Pancreas (tissue), 10 donors: Measurements from ENCODE around the gene CDK13. TPM values are rescaled to one million over a fixed set of nuclear protein-coding genes. Genes with fewer than 3 reads are reported as not detected.

Experiments used
- ATAC-seq, 4 donors: fragments of 200-7000 bp; cut with Tn5 transposase; one replicate each; pipeline versions ENCODE4 v1.8.0 to v1.9.1; 2020; ENCODE audit warnings: mild to moderate bottlenecking in 4 of 4, moderate library complexity in 4 of 4
- DNase-seq, 6 donors: peaks; one replicate each; pipeline ENCODE4 v3.0.0-alpha.2; 2020
- FAIRE-seq: peaks from 2 replicates; lab custom pipeline; 2012; peaks lifted over from hg19 to GRCh38; lab: Jason Lieb, UNC
- H3K27ac ChIP-seq, 4 donors: fragments of 200-600 bp; sonication (generic); 1 replicate in 3 of 4; 2 replicates in 1 of 4; pipeline versions ENCODE4 v1.5.0 to v1.8.0; 2020
- H3K27me3 ChIP-seq, 4 donors: fragments of 200-600 bp; one replicate each; pipeline ENCODE4 v1.8.0; 2021
- H3K36me3 ChIP-seq, 3 donors: fragments of 200-600 bp; sonication (generic) in 1 of 3; one replicate each; pipeline versions ENCODE4 v1.5.0 to v1.8.0; 2020 to 2021
- H3K4me1 ChIP-seq, 3 donors: fragments of 200-600 bp; one replicate each; pipeline ENCODE4 v1.8.0; 2021
- H3K4me3 ChIP-seq, 4 donors: fragments of 200-600 bp; sonication (generic) in 2 of 4; one replicate each; pipeline versions ENCODE4 v1.5.0 to v1.8.0; 2020 to 2021
- H3K9me3 ChIP-seq, 4 donors: fragments of 200-600 bp; one replicate each; pipeline ENCODE4 v1.8.0; 2021
- CTCF ChIP-seq, 4 donors: fragments of 200-600 bp; sonication (generic) in 3 of 4; IDR thresholded peaks; one replicate each; pipeline versions ENCODE4 v1.5.0 to v1.8.0; 2021; ENCODE audit warnings: antibody characterized with exemption in 4 of 4
- WGBS, 2 donors: extraction: QIAGEN DNeasy Blood & Tissue Kit; methylation state at CpG; one replicate each; pipeline ENCODE4 v1.1.7; 2013; 5-methylcytosine and 5-hydroxymethylcytosine counted together
- intact Hi-C, 3 donors: fragments of 100-400 bp; cut with DNase I; formaldehyde crosslinking; loops; one replicate each; pipeline versions ENCODE4 v1.11.1 to v1.14.2; 2022
- polyA plus RNA-seq, 2 donors: library from polyadenylated mRNA; stranded (reverse); fragments of 200-250 nt; gene quantifications; one replicate each; pipeline ENCODE4 v1.2.3, GENCODE V29; 2013
- total RNA-seq, 6 donors: library from RNA; stranded (reverse); fragmentation: NEBNext Ultra II Directional in 4 of 6; extraction: Animal tissue kit (Norgen Biotek cat#: 25700) in 4 of 6; gene quantifications; one replicate each; pipeline versions ENCODE4 v1.2.1 to v1.2.4, GENCODE V29; 2021 to 2023
- donor health status: healthy with polysubstance abuse.
- donor health status: DM: no; HTN: no; CAD: no; lungs with moderate emphysema.
- donor health status: DM: no; HTN: no; CAD: no.
- donor health status: control.
- donor health status: control.
- donor health status: Bipolar disorder and iron deficiency.
- donor health status: DM: yes; HTN: yes; CAD: no.
- donor health status: DM: no; HTN: no; CAD: no.
- donor health status: DM: no; HTN: no; CAD: no.
- donor health status: DM: yes; HTN: yes; CAD: no.

The CDK13 gene
- total and polyA plus RNA-seq, 8 donors, result 13.2 to 34.7 (median 22.0) TPM

- TF ChIP-seq CTCF (IDR thresholded peaks at IDR 0.05), result no peak
- H3K4me1 ChIP-seq, result peaks cover 21 to 30% (median 29%) of the 10 kb centered on the region in 3 donors
- DNase-seq (no peak), ATAC-seq (no peak), FAIRE-seq (no peak)
- 1% methylated on average over 2 of the region's 2 CpGs for WGBS, 2 donors
- intact Hi-C loops, result loop anchor here in 1 of 3 donors (5.0 kb wide), 2 partner anchors 40 to 100 kb away; no protein-coding TSS in a partner anchor
- no peaks in the 10 kb centered on the region for H3K36me3 ChIP-seq
- H3K4me3 ChIP-seq, result peak overlapping the region in 3 of 4 donors; percentile 92 to 95 (median 93)
- no peaks in the 10 kb centered on the region for H3K27me3 ChIP-seq
- H3K27ac ChIP-seq, result peak overlapping the region in 2 of 4 donors; percentile 99
- no peaks in the 10 kb centered on the region for H3K9me3 ChIP-seq
Observed at GRCh38 chr7:39952374-39952773, 2.3 kb downstream of the CDK13 start.

- WGBS, 2 donors, result 2 to 7% methylated on average over 3 of the region's 3 CpGs
- TF ChIP-seq CTCF (IDR thresholded peaks at IDR 0.05), result no peak
- FAIRE-seq, result peak; percentile 13
- ATAC-seq, result no peak
- Histone ChIP-seq H3K4me1 (peaks cover 26 to 33% (median 32%) of the 10 kb centered on the region in 3 donors), H3K27me3 (no peaks in the 10 kb centered on the region), H3K27ac (peak overlapping the region in 1 of 4 donors; percentile 99), H3K36me3 (no peaks in the 10 kb centered on the region), H3K4me3 (peak overlapping the region in 3 of 4 donors; percentile 7 to 95 (median 92)), H3K9me3 (no peaks in the 10 kb centered on the region)
- intact Hi-C loops, result loop anchor here in 1 of 3 donors (5.0 kb wide), 2 partner anchors 39 to 99 kb away; no protein-coding TSS in a partner anchor
- DNase-seq, result no peak
Observed at GRCh38 chr7:39952803-39953202, 2.7 kb downstream of the CDK13 start.

- intact Hi-C loops, result loop anchor here in 1 of 3 donors (5.0 kb wide), 2 partner anchors 38 to 98 kb away; no protein-coding TSS in a partner anchor
- DNase-seq (no peak), FAIRE-seq (no peak), ATAC-seq (no peak)
- Histone ChIP-seq H3K27ac (no peak overlapping the region), H3K4me3 (peak overlapping the region in 1 of 4 donors; percentile 95), H3K36me3 (no peaks in the 10 kb centered on the region), H3K4me1 (peaks cover 26 to 36% (median 36%) of the 10 kb centered on the region in 3 donors), H3K9me3 (no peaks in the 10 kb centered on the region), H3K27me3 (no peaks in the 10 kb centered on the region)
- 73 to 75% methylated on average over 4 of the region's 4 CpGs for WGBS, 2 donors
- TF ChIP-seq CTCF (IDR thresholded peaks at IDR 0.05), result no peak
Observed at GRCh38 chr7:39954694-39955093, 4.6 kb downstream of the CDK13 start.

DNA sequence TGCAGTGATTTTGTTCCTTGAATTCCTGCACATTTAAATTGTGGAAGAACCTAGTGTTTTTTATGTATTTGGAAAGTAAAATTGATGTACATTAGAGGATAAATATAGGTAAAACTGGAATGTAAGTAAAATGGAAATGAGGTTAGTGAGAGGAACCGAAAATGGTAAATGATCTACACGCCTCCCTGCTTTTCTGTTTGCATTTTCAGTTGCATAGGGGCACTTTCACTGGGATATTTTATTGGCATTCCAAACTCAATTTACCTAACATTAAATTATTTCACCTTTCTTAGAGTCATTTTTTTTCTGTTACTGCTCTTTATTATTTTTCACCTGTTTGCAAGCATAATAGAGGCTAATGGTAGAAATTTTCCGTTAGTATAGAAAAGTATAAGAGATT is 8.0 kb downstream of the CDK13 start:
- Histone ChIP-seq H3K27me3 (no peaks in the 10 kb centered on the region), H3K4me3 (no peak overlapping the region), H3K9me3 (no peaks in the 10 kb centered on the region), H3K36me3 (no peaks in the 10 kb centered on the region), H3K4me1 (peaks cover 26 to 36% (median 36%) of the 10 kb centered on the region in 3 donors), H3K27ac (no peak overlapping the region)
- FAIRE-seq (no peak), DNase-seq (no peak), ATAC-seq (no peak)
- intact Hi-C loops, result no loop called here
- 74 to 83% methylated on average over 3 of the region's 3 CpGs for WGBS, 2 donors
- TF ChIP-seq CTCF (IDR thresholded peaks at IDR 0.05), result no peak

DNA sequence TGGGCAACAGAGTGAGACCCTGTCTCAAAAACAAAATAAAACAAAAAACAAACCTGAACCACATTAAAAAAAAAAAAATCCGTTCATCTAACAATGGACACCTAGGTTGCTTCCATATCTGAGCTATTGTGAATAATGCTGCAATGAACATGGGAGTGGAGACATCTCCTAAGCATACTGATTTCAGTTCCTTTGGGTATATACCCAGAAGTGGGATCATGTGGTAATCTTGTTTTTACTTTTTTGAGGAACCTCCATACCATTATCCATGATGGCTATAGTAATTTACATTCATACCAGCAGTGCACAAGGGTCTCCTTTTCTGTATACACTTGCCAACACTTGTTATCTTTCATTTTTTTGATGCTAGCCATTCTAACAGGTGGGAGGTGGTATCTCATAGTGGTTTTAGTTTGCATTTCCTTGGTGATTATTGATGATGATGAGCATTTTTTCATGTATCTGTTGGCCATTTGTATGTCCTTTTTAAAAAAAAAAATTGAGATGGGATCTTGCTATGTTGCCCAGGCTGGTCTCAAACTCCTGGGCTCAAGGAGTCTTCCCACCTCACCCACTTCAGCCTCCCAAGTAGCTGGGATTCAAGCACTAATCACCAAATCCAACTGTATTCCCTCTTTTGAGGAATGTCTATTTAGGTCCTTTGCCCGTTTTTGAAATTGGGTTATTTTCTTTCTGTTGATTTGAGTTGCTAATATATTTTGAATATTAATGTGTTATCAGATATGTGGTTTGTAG is 17.5 kb downstream of the CDK13 start:
- DNase-seq (no peak), ATAC-seq (no peak), FAIRE-seq (no peak)
- intact Hi-C loops, result no loop called here
- Histone ChIP-seq H3K27ac (no peak overlapping the region), H3K36me3 (no peaks in the 10 kb centered on the region), H3K4me3 (no peak overlapping the region), H3K4me1 (peaks cover 0 to 4% (median 0%) of the 10 kb centered on the region in 3 donors), H3K27me3 (no peaks in the 10 kb centered on the region), H3K9me3 (no peaks in the 10 kb centered on the region)
- no peak for TF ChIP-seq CTCF (IDR thresholded peaks at IDR 0.05)
- 79 to 84% methylated on average over 2 of the region's 2 CpGs for WGBS, 2 donors
